B cell (primary cell): ENCODE results near the gene ADAMTSL5.

ENCODE experiments used
- CTCF ChIP-seq: fragments of 200-600 bp; IDR thresholded peaks from one replicate; pipeline ENCODE4 v1.8.0; 2022; ENCODE audit warnings: antibody characterized with exemption, mild to moderate bottlenecking
- EZH2 ChIP-seq: IDR thresholded peaks from 2 replicates; pipeline ENCODE4 v1.6.1; 2012; ENCODE audit warnings: borderline replicate concordance, low read depth, mild to moderate bottlenecking, moderate library complexity, low read length; ENCODE audit not compliant: insufficient read depth, poor library complexity, severe bottlenecking

DNA sequence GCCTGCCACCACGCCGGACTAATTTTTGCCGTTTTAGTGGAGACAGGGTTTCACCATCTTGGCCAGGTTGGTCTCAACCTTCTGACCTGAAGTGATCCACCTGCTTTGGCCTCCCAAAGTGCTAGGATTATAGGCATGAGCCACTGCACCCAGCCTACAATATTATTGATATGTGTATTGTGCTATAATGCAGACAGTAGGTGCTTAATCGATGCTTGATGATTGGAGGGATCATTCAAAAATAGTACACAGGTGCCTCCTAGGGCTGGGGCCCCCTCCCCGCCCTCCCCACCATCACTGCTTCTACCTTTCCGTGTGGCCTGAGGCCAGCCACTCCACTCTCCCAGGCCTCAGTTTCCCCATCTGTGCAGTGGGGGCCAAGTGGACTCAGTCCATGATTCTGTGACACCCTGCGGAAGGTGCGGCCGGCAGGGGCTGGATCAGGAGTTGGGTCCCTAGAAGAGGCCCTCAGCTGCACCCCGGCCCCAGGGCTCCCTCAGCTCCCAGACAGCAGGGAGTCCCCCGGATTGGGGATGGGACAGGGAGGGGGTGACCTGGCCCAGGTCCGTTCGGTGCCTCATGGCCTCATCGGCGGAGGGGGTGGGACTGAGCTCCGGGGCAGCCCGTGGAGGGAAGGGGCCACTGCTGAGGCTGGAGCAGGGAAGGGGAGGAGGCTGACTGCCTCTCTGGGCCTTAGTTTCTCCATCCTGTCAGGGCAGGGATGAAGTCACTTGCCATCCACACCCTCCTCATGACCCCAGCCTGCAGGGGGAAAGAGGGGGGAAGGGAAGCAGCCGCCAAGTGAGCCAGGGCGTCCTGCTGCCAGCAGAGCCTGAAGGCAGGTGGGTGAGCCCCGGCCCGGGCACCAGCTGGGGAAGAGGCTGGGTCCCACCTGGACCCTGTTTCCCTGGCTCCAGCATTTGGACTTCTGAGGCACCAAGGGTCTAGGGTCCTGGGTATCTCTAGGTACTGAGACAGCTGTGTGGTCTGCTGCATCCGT is 1.2 kb downstream of the ADAMTSL5 start:
- no peak for TF ChIP-seq CTCF
- TF ChIP-seq EZH2 = no peak
